Inferior parietal cortex (tissue), 1 donor: ENCODE data around the gene RAB20.
"Not testable (repeated sequence)": the region's sequence is repeated elsewhere in the genome, so short reads cannot be mapped to it uniquely, and the experiment has no call there.

Experiments used
- DNase-seq: peaks from one replicate; pipeline ENCODE4 v3.0.0-alpha.2; 2016; ENCODE audit errors: extremely low spot score

RAB20 gene

DNA sequence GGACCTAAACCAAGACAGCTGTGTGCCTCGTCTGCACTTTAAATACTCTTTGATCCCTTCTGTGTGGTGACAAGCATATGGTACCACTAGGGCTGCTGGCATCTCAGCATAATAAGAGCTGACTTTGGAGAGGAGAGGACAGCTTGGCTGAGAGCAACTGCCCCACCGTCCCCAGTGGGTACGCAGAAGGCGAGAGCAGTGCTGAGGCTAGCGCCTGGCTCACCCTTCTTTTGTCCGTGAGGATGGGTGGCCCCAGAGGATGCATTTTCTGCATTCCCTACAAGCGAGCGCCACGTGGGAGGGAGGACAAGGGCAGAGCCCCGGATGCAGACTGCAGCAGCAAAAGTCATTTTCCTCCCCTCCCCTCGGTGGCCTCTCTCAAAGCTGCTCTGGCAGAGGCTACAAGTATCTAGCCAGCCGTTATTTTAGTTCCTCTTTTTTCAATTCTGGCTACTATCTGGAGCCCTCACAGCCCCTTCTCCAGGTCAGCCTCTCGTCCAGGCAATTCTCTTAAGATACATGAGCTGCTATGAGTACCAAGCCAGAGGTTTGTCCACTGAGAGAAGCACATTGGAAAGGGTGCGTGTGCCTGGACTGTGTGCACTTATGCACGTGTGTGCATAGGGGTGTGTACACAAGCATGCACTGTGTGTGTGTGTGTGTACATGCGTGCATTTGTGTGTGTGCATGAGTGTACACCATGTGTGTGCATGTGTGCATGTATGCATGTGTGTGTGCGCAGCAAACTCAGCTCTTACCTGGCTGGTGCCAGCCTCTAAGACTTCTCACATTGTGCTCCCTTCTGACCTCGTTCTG is 51.3 kb downstream of the RAB20 start:
- DNase-seq = peak; percentile 5

GRCh38 chr13:110509478-110509926 is 52.0 kb downstream of the RAB20 start:
- no peak for DNase-seq

GRCh38 chr13:110507678-110508381 is 53.7 kb downstream of the RAB20 start:
- no peak for DNase-seq

DNA sequence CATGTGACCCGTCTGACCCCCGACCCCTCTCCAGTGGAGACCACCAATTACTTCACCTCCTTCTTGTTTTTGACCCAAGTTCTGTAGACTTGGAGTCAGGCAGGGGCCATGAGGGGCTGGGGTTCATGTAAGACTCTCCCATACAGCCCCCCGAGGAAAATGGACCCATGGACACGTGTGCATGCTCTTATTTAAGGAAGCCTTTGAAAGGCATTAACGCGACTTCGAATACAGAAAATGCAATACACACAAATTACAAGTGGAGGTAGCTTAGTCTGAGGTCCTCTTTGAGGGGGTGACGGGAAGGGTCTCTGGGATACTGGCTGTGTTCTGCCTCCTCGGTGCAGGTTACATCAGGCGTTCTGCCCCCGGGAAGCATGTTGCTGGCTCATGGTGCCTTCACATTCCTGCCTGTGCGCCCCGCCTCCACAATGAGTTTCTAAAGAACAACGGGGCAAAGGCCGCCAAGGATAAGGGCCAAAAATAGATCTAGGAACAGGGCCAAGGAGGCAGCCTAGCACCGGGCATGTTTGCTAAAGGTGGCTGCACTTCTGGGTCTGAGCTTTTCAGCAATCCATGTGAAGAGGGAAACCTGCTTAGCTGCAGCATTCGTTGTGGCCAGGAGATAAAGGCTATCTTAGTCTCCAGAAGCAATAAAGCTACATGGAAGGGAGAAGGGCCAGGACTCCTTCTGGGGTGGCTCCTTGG is 54.5 kb downstream of the RAB20 start:
- no peak for DNase-seq

GRCh38 chr13:110506396-110506795 is 55.1 kb downstream of the RAB20 start:
- DNase-seq = no peak

GRCh38 chr13:110505594-110505993 is 55.9 kb downstream of the RAB20 start:
- DNase-seq = no peak

- no peak for DNase-seq
Measured at GRCh38 chr13:110503979-110504499, 57.5 kb downstream of the RAB20 start.

- no peak for DNase-seq
Measured at GRCh38 chr13:110503037-110503901, 58.3 kb downstream of the RAB20 start.

DNA sequence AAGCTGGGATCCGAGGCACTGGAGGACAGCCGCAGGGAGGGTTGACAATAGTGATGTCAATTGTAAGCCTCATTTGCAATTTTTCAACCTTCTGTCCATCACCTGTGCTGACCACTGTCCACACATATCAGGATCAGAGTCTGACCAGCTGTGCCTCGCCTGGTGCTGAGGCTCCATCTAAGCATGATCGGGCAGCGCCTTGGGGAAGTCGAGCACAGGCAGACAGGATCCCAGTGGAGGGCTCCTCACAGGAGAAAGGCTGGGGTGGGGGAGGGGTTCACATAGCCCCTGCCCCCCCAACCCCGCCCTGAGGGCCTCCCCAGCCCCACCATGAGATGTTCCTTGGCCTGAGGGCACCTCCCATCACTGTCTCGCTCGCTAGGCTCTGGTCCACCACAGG is 60.3 kb downstream of the RAB20 start:
- DNase-seq = no peak

DNA sequence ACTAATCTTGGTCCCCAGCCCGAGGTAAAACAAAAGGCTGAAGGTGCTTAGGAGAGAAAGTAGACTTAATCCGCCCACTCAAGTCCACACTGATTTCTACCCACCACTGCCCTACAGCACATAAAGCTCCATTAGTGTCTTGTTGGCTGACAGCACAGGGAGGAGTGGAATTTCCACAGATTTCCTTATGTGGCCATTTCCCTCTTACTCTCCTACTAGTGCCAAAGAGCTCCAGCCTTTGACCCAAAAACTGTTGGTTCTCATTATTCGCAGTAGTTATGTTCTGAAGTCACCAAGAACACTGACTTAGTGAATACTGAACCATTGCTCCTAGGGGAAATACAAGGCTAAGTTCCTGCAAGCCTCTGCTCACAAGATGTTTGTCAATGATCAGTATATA is 61.2 kb downstream of the RAB20 start:
- DNase-seq = no peak

DNA sequence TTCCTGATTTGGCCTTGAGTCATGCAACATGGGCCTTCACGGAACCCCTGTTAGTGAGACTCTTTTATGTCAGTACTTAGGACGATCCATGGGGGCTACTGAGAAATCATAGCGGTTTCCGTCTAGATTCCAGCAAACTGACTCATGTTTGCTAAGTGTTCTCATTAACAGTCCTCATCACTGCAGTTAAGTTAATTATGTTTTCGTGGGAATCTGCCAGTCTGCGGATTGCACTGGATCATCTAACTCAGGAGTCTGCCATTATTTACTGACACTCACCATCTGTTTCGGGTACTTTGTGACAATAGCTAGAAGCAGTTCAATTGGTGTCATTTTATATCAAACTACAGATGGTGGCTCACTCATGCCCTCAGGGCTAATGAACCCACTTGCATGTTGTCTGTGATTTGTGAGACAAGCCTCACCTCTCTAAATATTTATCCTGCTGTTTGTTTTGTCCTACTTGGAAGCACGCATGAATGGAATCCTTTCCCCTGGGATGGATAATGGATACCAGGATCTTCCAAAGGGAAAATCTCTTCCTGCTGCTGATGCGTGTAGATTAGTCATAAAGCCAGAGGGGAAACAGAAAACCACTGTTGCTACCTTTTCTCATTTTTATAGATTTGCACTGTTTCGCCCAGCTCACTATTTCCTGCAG is 61.8 kb downstream of the RAB20 start:
- DNase-seq = no peak

GRCh38 chr13:110498765-110499164 is 62.8 kb downstream of the RAB20 start:
- DNase-seq = no peak

GRCh38 chr13:110498327-110498726 is 63.2 kb downstream of the RAB20 start:
- no peak for DNase-seq

GRCh38 chr13:110497896-110498295 is 63.6 kb downstream of the RAB20 start:
- not testable (repeated sequence) for DNase-seq

GRCh38 chr13:110497003-110497402 is 64.5 kb downstream of the RAB20 start:
- DNase-seq = no peak

GRCh38 chr13:110496281-110496680 is 65.2 kb downstream of the RAB20 start:
- no peak for DNase-seq

GRCh38 chr13:110495881-110496280 is 65.6 kb downstream of the RAB20 start:
- DNase-seq = no peak

- DNase-seq = no peak
Measured at GRCh38 chr13:110495376-110495775, 66.1 kb downstream of the RAB20 start.

DNA sequence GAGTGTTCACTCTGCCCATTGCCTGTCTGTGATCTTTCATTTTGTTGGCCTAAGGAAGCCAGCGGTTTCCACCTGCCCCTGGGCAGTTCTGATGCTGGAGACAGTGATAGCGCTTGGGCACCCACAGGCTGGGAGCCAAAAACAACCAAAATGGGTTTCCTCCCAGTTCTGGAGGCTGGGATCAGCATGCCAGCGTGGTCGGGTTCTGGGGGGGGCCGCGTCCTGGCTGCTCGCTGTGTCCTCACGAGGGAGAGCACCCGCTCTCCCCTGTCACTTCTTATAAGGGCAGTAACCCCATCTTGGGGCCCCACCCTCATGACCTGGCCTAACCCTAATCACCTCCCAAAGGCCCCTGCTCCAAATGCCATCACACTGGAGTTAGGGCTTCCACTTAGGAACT is 67.9 kb downstream of the RAB20 start:
- DNase-seq = no peak

- no peak for DNase-seq
Measured at GRCh38 chr13:110492679-110493593, 68.6 kb downstream of the RAB20 start.
